NCI-H146 treated with DMSO at 0.1 percent for 48 hours (cell line): ENCODE data around the gene CEP250.

Experiments used
- DNase-seq: peaks from one replicate; lab custom pipeline; 2025; ENCODE audit not compliant: unreplicated experiment; lab: John Stamatoyannopoulos, UW

The CEP250 gene

DNA sequence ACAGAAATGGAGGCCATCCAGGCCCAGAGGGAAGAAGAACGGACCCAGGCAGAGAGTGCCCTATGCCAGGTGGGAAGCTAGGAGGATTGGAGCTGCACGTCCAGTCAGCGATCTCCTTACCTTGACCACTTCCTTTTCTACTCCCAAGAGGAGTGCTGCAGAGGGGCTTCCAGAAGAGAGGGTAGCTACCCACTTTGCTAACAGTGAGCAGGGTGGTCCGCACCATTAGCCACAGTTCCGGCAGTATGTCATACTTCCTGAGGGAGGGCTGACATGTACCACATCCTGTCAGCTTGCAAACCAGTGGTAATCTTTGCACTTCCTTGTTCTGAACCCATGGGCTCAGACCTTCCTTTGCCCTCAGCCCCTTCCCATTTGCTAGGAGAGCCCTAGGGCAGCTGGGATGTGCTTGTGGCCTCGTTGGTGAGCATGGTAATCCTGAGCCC lies 35.4 kb downstream of the CEP250 start:
- no peak for DNase-seq

DNA sequence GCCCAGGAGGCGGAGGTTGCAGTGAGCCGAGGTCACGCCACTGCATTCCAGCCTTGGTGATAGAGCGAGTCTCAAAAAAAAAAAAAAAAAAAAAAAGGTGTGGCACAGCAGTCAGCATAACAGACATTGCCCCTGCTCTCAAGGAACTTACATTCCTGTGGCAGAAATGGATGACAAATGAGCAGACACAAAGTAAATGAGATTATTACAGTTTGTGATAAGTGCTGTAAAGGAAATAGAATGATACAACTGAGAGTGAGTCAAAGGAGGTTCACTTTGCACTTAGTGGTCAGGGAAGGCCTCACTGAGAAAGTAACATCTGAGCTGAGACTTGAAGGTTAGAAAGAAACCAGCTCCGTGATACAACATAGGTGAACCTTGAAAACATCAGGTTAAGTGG lies 36.4 kb downstream of the CEP250 start:
- DNase-seq: no peak

DNA sequence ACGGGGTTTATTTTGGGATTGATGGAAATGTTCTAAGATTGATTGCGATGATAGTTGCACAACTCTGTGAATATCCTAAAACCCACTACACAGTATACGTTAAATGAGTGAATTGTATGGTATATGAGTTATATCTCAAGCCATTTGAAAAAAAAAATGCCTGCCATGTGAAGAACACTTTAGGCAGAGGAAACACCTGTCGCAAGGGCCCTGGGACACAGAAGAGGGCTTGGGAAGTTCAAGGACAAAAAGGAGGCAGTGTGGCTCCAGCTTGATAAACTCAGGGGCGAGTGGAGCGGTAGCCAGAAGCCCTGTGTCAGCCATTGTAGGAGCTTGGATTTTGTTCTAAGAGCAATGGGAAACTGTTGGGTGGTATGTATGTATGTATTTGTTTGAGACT lies 37.0 kb downstream of the CEP250 start:
- DNase-seq: no peak

DNA sequence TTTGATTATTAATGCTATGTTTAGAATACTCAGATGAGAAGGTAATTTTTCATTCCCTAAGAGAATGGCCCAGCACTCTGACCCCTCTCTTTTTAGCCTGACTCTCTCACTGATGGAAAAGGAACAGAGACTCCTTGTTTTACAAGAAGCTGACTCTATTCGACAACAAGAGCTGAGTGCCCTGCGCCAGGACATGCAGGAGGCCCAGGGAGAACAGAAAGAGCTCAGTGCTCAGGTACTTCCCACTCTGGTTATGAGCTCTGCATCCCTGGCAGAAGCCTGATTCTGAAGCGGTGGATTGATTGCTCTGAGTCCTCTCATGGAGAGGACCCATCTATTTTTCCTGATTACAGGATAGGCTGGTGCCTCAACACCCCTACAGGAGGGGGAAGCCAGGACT lies 41.1 kb downstream of the CEP250 start:
- DNase-seq: no peak

DNA sequence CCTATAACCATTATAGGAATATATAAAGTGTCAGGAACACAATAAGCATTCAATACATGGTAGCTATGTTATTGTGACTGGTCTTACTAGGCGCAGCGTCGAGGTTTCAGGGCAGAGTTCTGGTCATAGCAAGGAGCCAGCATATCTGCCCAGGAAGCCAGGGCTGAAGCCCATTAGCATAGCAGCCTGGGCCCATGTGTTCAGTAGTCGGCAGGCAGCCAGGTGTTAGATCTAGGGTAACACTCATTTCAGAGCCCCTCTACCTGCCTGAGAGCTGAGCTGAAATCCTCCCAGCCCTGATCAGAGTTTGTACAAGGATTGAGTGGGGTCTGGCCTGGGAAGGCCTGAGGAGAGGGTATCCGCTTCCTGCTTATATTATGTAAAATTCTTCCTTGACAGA lies 41.9 kb downstream of the CEP250 start:
- no peak for DNase-seq

DNA sequence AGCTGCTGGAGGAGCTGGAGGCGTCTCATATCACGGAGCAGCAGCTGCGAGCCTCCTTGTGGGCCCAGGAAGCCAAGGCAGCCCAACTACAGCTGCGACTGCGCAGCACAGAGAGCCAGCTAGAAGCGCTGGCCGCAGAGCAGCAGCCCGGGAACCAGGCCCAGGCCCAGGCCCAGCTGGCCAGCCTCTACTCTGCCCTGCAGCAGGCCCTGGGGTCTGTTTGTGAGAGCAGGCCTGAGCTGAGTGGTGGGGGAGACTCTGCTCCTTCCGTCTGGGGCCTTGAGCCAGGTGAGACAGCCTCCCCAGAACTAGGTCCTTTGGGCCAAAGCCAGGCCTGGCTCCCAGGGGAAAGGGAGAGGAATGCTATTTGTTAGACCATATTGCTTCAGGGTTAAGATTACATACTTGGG lies 42.4 kb downstream of the CEP250 start:
- DNase-seq: no peak

DNA sequence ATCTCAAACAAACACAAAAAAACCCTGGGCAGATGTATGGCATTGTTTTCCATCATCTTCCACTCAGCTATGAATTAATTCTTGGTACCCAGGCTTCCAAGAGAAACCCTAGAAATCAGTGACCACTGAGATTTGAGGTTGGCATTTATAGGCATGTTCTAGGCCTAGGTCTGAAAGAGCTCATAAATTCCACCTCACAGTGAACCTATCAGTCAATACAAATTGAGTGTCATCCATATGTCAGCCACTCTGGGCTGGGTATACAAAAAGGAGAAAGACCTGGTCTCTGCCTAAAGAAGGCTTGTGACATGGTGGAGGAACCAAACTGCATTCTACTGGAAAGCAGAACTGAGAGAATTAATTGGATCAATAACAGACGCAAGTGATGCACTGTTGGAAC lies 43.9 kb downstream of the CEP250 start:
- DNase-seq: no peak

DNA sequence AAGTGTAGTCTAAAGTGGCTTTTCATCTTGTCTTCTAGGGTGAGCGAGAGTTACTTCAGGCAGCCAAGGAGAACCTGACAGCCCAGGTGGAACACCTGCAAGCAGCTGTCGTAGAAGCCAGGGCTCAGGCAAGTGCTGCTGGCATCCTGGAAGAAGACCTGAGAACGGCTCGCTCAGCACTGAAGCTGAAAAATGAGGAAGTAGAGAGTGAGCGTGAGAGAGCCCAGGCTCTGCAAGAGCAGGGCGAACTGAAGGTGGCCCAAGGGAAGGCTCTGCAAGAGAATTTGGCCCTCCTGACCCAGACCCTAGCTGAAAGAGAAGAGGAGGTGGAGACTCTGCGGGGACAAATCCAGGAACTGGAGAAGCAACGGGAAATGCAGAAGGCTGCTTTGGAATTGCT lies 47.0 kb downstream of the CEP250 start:
- no peak for DNase-seq

DNA sequence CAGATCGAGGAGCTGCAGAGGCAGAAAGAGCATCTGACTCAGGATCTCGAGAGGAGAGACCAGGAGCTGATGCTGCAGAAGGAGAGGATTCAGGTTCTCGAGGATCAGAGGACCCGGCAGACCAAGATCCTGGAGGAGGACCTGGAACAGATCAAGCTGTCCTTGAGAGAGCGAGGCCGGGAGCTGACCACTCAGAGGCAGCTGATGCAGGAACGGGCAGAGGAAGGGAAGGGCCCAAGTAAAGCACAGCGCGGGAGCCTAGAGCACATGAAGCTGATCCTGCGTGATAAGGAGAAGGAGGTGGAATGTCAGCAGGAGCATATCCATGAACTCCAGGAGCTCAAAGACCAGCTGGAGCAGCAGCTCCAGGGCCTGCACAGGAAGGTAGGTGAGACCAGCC lies 47.9 kb downstream of the CEP250 start:
- no peak for DNase-seq

DNA sequence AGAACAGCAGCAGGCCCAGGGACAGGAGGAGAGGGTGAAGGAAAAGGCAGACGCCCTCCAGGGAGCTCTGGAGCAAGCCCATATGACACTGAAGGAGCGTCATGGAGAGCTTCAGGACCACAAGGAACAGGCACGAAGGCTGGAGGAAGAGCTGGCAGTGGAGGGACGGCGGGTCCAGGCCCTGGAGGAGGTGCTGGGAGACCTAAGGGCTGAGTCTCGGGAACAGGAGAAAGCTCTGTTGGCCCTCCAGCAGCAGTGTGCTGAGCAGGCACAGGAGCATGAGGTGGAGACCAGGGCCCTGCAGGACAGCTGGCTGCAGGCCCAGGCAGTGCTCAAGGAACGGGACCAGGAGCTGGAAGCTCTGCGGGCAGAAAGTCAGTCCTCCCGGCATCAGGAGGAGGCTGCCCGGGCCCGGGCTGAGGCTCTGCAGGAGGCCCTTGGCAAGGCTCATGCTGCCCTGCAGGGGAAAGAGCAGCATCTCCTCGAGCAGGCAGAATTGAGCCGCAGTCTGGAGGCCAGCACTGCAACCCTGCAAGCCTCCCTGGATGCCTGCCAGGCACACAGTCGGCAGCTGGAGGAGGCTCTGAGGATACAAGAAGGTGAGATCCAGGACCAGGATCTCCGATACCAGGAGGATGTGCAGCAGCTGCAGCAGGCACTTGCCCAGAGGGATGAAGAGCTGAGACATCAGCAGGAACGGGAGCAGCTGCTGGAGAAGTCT lies 48.6 kb downstream of the CEP250 start:
- DNase-seq: no peak

DNA sequence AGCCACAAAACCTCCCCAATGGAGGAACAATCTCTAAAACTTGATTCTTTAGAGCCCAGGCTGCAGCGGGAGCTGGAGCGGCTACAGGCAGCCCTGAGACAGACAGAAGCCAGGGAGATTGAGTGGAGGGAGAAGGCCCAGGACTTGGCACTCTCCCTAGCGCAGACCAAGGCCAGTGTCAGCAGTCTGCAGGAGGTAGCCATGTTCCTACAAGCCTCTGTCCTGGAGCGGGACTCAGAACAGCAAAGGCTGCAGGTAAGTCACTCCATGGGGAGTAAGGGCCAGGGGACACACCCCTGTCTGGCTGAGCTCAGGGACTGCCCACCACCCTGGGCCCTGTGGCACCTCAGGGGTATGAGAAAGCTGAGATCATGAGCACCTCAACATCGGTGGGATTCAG lies 49.4 kb downstream of the CEP250 start:
- no peak for DNase-seq

DNA sequence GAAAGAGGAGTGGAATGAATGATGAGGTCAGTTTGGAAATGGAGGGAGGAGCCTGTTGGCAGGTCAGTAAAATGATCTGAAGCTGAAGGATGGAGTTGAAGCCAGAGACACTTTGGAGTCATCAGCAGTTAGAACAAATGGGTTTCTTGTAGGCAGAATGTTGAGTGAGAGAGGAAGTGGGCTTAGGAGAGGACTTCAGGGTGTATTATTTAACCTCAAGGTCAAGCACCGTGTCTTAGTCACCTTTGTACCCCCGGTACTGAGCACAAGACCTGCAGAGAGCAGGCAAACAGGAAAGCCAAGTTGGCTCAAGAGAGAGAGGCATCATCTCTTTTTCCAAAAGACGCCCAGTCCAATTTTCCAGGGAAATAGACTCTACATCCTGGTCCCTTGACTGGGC lies 50.8 kb downstream of the CEP250 start:
- no peak for DNase-seq

DNA sequence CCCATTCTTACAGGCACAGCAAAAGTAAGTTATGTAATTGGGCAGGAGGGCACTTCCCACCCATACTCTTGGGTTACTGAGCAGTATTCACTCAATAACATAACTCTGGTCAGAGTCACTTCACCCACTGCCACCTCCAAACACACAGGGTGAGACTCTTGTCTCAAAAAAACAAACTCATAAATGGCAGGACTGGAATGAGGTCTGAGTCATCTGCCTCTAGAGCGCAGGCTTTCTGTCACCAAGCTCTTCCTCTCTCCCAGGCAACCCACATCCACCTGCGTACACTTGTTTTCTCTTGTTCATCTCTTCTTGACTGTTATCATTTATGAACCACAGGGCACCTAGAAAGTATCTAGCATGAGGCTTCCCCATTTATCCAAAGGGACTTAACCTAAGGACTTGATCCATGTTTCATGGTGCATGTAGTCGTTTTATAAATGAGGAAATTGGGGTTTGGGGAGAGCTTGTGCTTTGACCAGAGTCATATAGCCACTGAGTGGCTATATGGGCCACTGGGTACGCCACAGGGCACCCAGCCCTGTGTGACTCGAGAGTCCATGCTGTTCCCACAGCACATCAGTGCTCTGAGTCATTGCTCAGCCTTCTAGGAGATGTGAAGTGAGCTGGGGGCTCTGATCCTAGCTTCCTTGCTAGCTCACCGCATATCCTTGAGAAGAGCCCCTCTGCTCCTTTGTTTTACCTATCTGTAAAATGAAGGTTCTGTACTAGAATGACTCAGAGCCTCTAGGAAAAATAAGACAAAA lies 51.7 kb downstream of the CEP250 start:
- DNase-seq: no peak

DNA sequence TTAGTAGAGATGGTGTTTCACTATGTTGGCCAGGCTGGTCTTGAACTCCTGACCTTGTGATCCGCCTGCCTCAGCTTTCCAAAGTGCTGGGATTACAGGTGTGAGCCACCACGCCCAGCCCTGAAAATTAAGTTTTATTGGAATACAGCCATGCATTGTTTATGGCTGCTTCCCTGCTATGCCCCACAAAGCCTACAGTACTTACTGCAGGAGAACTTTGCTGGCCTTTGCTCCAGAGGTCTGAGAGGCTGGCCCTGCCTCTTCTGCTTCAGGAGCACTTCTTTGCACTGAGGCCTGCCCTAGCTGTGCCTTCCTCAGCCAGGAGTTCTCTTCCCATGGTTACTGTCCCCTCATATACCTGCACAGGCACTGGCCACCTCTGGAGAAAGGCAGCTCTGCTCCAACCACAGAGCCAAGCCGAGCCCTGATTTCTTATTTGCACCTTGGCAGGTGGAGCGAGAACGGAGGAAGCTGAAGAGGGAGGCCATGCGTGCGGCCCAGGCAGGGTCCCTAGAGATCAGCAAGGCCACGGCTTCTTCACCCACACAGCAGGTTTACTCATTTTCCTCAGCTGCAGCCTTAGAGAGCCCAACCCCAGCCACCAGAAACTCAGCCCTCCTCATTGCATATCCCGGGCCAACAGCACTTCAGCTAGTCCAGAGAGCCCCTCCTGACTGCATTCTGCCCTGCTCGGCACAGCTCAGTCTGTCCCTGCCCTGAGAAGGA lies 53.3 kb downstream of the CEP250 start:
- no peak for DNase-seq

DNA sequence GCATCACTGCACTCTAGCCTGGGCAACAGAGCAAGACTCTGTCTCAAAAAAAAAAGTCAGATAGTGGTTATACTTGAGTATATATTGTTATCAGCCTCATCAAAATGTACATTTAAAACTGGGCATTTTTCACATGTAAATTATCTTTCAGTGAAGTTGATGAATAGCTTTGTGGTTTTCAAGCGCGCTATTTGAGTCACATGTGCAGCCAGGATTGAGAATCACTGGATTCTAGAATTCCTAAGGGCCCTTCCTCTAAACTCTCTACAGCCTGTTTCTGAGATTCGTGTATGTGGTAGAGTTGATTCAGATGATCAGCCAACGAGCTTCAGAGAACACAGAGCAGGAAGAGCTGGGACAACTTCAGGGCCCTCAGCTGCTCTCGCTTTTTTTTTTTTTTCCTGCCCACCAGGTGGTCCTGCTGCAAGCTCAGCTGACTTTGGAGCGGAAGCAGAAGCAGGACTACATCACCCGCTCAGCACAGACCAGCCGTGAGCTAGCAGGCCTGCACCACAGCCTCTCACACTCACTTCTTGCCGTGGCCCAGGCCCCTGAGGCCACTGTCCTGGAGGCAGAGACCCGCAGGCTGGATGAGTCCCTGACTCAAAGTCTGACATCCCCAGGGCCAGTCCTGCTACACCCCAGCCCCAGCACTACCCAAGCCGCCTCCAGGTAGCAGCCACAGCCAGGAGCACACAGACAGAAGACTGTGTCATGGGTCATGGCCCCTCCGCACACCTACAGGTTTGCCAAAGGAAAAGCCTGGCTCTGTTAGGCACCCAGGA lies 55.7 kb downstream of the CEP250 start:
- DNase-seq: no peak

DNA sequence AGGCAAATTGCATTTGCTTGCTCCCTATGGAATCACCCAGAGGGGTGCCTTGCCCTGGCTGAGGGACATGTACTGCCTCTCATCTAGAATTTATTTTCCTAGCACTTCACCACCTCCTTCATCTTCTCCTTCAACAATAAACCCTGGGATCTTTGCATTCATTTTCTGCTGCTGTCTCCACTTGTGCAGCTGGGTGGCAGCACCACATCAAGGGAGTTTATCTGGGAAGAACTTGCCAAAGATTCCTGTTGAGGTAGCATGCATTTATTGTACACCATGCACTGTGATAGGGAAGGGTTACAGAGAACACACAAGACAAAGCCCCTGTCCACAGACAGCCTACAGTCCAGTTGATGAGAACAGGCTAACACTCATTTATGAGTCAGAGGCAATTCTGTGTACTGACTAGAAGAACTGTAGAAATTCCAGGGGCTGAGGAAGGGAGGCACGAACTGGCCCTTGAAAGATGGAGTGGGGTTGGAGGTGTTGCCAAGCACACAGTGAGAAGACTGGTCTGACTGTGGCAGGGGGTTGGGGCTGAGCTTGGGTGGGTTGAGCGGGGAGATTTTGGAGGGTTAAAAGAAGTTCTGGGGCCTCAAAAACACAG lies 56.5 kb downstream of the CEP250 start:
- no peak for DNase-seq

DNA sequence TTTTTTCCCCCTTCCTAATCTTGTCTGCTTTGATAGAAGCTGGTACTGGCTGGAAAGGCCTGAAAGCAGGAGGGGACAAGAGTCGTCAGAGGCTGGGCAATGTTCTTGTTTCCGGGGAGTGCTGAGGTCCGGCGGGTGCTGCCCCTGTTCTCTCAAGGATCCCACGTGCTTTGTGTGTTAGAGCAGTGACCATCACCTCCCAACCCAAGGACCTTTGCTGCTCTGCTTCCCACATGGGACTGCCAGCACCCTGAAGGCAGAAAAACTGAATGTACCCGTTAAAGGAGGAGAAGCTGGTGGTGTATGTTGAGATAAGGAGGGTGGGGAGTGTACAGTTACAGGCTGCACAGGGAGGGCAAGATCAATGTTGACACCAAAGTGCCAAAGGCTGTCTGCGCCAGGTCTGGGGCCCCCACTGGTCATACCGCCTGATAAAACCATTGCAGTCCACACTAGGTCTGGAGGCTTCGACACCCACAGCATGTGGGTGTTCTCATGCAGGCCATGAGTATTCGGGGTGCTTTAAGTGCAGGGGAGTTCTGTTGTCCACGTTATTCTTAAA lies 59.1 kb downstream of the CEP250 start:
- DNase-seq: no peak

DNA sequence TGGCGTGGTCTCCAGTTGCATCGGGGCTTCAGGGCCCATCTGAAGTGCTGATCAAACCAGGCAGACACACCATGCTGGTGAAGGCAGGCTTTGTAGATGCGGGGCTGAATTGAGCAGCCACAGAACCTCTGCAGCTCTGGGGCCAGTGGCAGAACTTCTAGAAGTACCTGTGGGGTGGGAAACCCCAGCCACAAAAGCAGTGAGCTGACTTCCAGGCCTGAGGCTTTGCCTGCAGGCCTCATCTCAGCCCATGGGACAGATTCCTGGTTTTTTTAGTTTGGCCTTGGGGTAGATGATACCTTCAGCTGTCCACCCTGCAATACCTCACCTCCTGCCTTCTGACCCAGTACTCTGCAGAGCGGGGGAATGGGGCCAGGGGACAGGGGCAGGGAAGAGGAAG lies 59.9 kb downstream of the CEP250 start:
- no peak for DNase-seq

DNA sequence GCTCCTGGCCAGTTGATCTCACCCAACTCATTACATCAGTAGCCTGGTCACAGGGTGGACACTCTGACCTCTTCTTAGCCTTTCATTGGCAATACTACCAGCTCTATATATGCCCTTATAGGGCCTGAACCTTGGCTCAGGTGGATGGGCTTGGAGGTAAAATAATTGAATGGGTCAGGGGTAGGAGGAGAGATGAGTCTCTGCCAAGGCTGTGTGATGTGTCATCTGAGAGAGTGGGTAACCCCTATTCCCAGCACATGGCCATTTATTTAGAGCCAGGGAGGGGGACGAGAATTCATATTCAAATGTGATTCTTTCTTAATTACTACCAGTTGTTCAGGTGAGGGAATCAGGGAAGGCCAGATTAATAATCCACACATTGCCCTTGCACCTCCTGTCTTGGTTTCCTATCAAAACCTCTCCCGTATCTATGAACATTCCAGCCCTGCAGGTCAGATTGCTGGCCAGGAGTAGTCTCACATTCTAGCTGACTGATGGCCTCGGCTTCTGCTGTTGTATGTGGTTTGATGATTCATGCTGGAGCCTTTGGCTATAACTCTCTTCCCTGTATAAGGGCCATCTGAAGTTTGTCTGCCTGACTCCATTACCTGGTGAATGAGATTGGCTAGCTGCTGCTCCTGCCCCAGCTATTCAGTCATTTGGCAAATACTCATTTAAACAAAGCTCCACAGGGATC lies 60.7 kb downstream of the CEP250 start:
- DNase-seq: no peak

DNA sequence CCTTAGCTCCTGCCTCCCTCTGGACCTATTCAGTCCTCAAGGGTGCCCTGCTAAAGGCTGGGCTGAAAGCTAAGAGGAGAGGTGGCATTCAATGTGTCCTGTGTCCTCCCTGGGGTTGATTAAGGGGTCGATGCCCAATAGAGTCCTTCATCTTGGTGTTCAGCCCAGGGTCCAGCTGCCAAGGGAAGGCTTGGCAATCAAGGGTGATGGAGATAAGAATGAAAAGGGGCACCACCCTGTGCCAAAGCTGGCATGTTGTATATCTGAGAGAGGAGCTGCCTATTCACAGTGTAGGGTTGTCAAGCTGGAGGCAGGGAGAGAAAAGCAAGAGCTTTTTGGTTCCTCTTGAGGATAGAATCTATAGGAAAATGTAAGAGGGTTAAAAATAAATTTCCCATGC lies 61.7 kb downstream of the CEP250 start:
- DNase-seq: no peak
